ENCODE results near the gene STRA8.
A peak's percentile ranks its signal among the peaks of the same experiment; 100 is the strongest.

DNA sequence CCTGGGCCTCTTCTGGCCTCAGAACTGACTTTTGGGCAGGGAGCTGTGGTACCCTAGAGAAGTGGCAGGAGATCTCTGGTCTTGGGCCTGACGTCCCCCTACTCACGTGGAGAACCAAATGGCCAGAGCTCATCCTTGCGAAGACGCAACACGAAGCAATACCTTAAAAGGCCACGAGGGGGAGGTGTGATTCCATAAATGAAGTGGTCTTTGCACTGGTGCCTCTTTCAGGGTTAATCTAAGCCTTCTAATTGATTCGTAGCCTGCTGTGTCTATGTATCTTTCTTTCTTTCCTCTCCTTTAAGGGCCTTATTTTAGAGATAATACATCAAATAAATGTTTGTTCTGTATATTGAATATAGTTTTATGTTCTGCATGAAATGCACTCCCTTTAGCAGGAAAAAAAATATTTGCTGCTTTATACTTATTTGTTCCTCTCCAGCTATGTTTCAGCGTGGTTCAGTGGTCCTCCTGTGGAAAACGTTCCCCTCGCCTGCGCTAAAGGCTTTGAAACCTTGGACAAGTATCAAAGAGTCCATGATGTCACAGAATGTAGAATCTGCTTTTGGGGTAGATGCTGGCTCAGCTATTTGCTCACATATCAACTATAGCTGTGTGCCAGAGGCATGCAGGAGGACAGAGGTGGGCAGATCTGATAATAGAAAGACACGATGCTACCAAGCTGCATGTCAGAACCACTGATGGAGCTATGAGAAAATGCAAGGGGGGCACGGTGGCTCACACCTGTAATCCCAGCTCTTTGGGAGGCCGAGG, 41.0 kb downstream of the STRA8 start:
- TF ChIP-seq, protein P1, sequence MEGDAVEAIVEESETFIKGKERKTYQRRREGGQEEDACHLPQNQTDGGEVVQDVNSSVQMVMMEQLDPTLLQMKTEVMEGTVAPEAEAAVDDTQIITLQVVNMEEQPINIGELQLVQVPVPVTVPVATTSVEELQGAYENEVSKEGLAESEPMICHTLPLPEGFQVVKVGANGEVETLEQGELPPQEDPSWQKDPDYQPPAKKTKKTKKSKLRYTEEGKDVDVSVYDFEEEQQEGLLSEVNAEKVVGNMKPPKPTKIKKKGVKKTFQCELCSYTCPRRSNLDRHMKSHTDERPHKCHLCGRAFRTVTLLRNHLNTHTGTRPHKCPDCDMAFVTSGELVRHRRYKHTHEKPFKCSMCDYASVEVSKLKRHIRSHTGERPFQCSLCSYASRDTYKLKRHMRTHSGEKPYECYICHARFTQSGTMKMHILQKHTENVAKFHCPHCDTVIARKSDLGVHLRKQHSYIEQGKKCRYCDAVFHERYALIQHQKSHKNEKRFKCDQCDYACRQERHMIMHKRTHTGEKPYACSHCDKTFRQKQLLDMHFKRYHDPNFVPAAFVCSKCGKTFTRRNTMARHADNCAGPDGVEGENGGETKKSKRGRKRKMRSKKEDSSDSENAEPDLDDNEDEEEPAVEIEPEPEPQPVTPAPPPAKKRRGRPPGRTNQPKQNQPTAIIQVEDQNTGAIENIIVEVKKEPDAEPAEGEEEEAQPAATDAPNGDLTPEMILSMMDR (conservative IDR thresholded peaks at IDR 0.05; ENCODE audit: low read depth, low read length) = peak; percentile 82
- no peak for TF ChIP-seq EZH2 (IDR thresholded peaks at IDR 0.05; ENCODE audit: low read length, unreplicated experiment)

All from PC-3 (cell line).